Measurements from ENCODE around the gene CDKAL1. TPM values are rescaled to one million over a fixed set of nuclear protein-coding genes. Genes with fewer than 3 reads are reported as not detected.

CDKAL1 gene
- total RNA-seq, 1 donor from 2014 or later, result 13.4 TPM

- no peaks in the 10 kb centered on the region for H3K27me3 ChIP-seq (ENCODE audit: control insufficient read depth, insufficient read depth, low read length)
- H3K36me3 ChIP-seq (ENCODE audit: control insufficient read depth, insufficient read depth, low read length), result no peaks in the 10 kb centered on the region
- no peak for TF ChIP-seq CTCF (IDR thresholded peaks at IDR 0.05; ENCODE audit: insufficient read depth, low read length, severe bottlenecking)
- no peak overlapping the region for H3K4me3 ChIP-seq (ENCODE audit: low read depth, low read length)
- DNase-seq (ENCODE audit: low read depth) (no peak), FAIRE-seq (no peak)
Observed at GRCh38 chr6:20924911-20925543, 390.8 kb downstream of the CDKAL1 start.

DNA sequence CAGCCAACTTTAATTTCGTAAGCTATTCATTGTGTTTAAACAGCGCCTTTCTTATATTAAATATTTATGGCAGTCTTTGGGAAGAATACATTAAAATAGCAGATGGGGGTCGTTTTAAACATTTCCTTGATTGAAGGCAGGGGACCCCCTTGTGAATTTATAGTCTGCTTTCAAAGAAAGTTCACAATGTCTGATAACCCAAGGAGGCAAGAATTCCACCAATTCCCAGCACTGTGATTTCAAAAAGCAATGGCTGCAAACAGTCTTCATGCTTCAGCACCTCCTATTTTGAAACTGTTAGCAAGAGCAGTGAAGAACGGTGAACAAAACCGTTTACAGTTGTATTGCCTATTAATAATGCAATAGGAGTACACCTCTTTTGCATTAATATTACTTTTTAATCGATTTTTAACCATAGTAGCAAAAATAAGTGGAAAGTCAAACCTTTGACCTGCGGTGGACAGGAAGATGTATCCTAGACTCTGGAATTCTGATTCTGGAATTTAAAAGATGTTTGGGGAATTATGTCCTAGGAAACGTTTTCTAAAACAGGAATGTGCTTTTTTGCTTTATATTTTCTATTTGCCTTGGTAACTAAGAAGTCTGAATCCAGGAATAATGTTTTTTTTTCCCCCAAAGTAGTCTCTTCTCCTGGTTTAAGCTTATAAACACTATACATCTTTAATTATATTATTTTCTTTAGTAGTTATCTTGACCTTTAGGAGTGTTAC lies 393.0 kb downstream of the CDKAL1 start:
- FAIRE-seq, result no peak
- TF ChIP-seq CTCF (IDR thresholded peaks at IDR 0.05; ENCODE audit: insufficient read depth, low read length, severe bottlenecking), result no peak
- Histone ChIP-seq H3K36me3 (ENCODE audit: control insufficient read depth, insufficient read depth, low read length) (no peaks in the 10 kb centered on the region), H3K4me3 (ENCODE audit: low read depth, low read length) (no peak overlapping the region), H3K27me3 (ENCODE audit: control insufficient read depth, insufficient read depth, low read length) (no peaks in the 10 kb centered on the region)
- DNase-seq (ENCODE audit: low read depth), result no peak

GRCh38 chr6:20929283-20929682 lies 395.0 kb downstream of the CDKAL1 start:
- DNase-seq (ENCODE audit: low read depth) (no peak), FAIRE-seq (no peak)
- Histone ChIP-seq H3K27me3 (ENCODE audit: control insufficient read depth, insufficient read depth, low read length) (no peaks in the 10 kb centered on the region), H3K36me3 (ENCODE audit: control insufficient read depth, insufficient read depth, low read length) (no peaks in the 10 kb centered on the region), H3K4me3 (ENCODE audit: low read depth, low read length) (no peak overlapping the region)
- TF ChIP-seq CTCF (IDR thresholded peaks at IDR 0.05; ENCODE audit: insufficient read depth, low read length, severe bottlenecking), result no peak

GRCh38 chr6:20931093-20931492 lies 396.8 kb downstream of the CDKAL1 start:
- H3K36me3 ChIP-seq (ENCODE audit: control insufficient read depth, insufficient read depth, low read length), result no peaks in the 10 kb centered on the region
- no peak overlapping the region for H3K4me3 ChIP-seq (ENCODE audit: low read depth, low read length)
- no peaks in the 10 kb centered on the region for H3K27me3 ChIP-seq (ENCODE audit: control insufficient read depth, insufficient read depth, low read length)
- no peak for TF ChIP-seq CTCF (IDR thresholded peaks at IDR 0.05; ENCODE audit: insufficient read depth, low read length, severe bottlenecking)
- no peak for DNase-seq (ENCODE audit: low read depth)
- FAIRE-seq, result no peak

- DNase-seq (ENCODE audit: low read depth) (no peak), FAIRE-seq (no peak)
- H3K36me3 ChIP-seq (ENCODE audit: control insufficient read depth, insufficient read depth, low read length), result no peaks in the 10 kb centered on the region
- no peaks in the 10 kb centered on the region for H3K27me3 ChIP-seq (ENCODE audit: control insufficient read depth, insufficient read depth, low read length)
- no peak overlapping the region for H3K4me3 ChIP-seq (ENCODE audit: low read depth, low read length)
- no peak for TF ChIP-seq CTCF (IDR thresholded peaks at IDR 0.05; ENCODE audit: insufficient read depth, low read length, severe bottlenecking)
Observed at GRCh38 chr6:20931772-20932171, 397.5 kb downstream of the CDKAL1 start.
